ENCODE results near the gene SUPT20HL1. TPM values are rescaled to one million over a fixed set of nuclear protein-coding genes. Genes with fewer than 3 reads are reported as not detected.

SUPT20HL1 gene
- total and polyA plus RNA-seq, 2 experiments from 2014 or later, result not detected

GRCh38 chrX:24376403-24376802, 16.0 kb downstream of the SUPT20HL1 start (continued):
- TF ChIP-seq CTCF (conservative IDR thresholded peaks at IDR 0.05; ENCODE audit: low read depth in 2 of 2) (no peak), EZH2phosphoT487 (IDR thresholded peaks at IDR 0.05; ENCODE audit: unreplicated experiment) (no peak), ETS1 (IDR thresholded peaks at IDR 0.05) (no peak), EZH2 (IDR thresholded peaks at IDR 0.05; ENCODE audit: low read depth, unreplicated experiment) (no peak), STAT1 (IDR thresholded peaks at IDR 0.05; ENCODE audit: unreplicated experiment) (no peak)

- Mint-ChIP-seq H3K27me3 (ENCODE audit: insufficient read depth, low read depth, poor library complexity) (peaks cover 16% of the 10 kb centered on the region), H3K4me1 (peaks cover 50% of the 10 kb centered on the region), H3K4me3 (no peak overlapping the region), H3K9me3 (peaks cover 3% of the 10 kb centered on the region; the same call in 2 of the 3 replicates), H3K27ac (peak overlapping the region; percentile 7; the same call in 1 of the 2 replicates), H3K36me3 (ENCODE audit: low read depth) (no peaks in the 10 kb centered on the region)
- Histone ChIP-seq H3F3A (replicated peaks; ENCODE audit: low read depth) (0 out of 2 replicates have a peak, but pooled peaks cover 3% of the 10 kb centered on the region), H4K20me1 (replicated peaks; ENCODE audit: insufficient read depth) (no peaks in the 10 kb centered on the region), H3K4me3 (no peak overlapping the region), H3K36me3 (ENCODE audit: insufficient read depth) (no peaks in the 10 kb centered on the region), H3K27ac (ENCODE audit: low read depth) (peak overlapping the region; percentile 83), H3K79me2 (replicated peaks; ENCODE audit: insufficient read depth) (no peaks in the 10 kb centered on the region), H3K4me1 (ENCODE audit: insufficient read depth) (peaks cover 66% of the 10 kb centered on the region), H3K4me2 (peak overlapping the region; percentile 61), H3K9me2 (ENCODE audit: insufficient read depth) (no peaks in the 10 kb centered on the region), H2AFZ (no peak overlapping the region), H3K27me3 (ENCODE audit: insufficient read depth) (peaks cover 16% of the 10 kb centered on the region)
- no peak for ATAC-seq
- TF ChIP-seq ETS1 (IDR thresholded peaks at IDR 0.05) (no peak), CTCF (conservative IDR thresholded peaks at IDR 0.05; ENCODE audit: low read depth in 2 of 2) (no peak), NANOG (IDR thresholded peaks at IDR 0.05; ENCODE audit: borderline replicate concordance) (no peak), EZH2phosphoT487 (IDR thresholded peaks at IDR 0.05; ENCODE audit: unreplicated experiment) (no peak), ZNF462 (CRISPR knock-in tag; IDR thresholded peaks at IDR 0.05) (no peak), CREB1 (CRISPR knock-in tag; IDR thresholded peaks at IDR 0.05; ENCODE audit: low read depth) (no peak)
- no peak for DNase-seq (ENCODE audit: low spot score)
These were observed 16.8 kb downstream of the SUPT20HL1 start for GRCh38 chrX:24377195-24377594.

Data from GM23338 (cell line).